Neuronal stem cell (in vitro differentiated cells): ENCODE data around the gene SLC2A2.
A peak's percentile ranks its signal among the peaks of the same experiment; 100 is the strongest.

ENCODE experiments used
- DNase-seq: peaks from one replicate; pipeline ENCODE4 v3.0.0-alpha.2; 2013; ENCODE audit warnings: low spot score
- H2AFZ ChIP-seq: one replicate; pipeline ENCODE4 v1.6.1; 2013; ENCODE audit warnings: mild to moderate bottlenecking, low read length, inconsistent platforms
- H2AK5ac ChIP-seq: 2 replicates; pipeline ENCODE4 v1.6.1; 2013; ENCODE audit warnings: low read depth, mild to moderate bottlenecking, inconsistent platforms, low read length, moderate library complexity, mixed read lengths
- H2BK120ac ChIP-seq: 2 replicates; pipeline ENCODE4 v1.6.1; 2013; ENCODE audit warnings: low read depth, mild to moderate bottlenecking, inconsistent platforms, low read length, moderate library complexity, mixed read lengths
- H2BK12ac ChIP-seq: one replicate; pipeline ENCODE4 v1.6.1; 2013; ENCODE audit warnings: low read length, inconsistent platforms
- H2BK15ac ChIP-seq: 2 replicates; pipeline ENCODE4 v1.6.1; 2013; ENCODE audit warnings: mild to moderate bottlenecking, low read length, inconsistent platforms, mixed read lengths
- H2BK5ac ChIP-seq: one replicate; pipeline ENCODE4 v1.6.1; 2013; ENCODE audit warnings: inconsistent platforms, mild to moderate bottlenecking, low read length, moderate library complexity
- H3K14ac ChIP-seq: one replicate; pipeline ENCODE4 v1.6.1; 2013; ENCODE audit warnings: low read length, inconsistent platforms
- H3K18ac ChIP-seq: 2 replicates; pipeline ENCODE4 v1.6.1; 2013; ENCODE audit warnings: low read length, inconsistent platforms
- H3K23ac ChIP-seq: 2 replicates; pipeline ENCODE4 v1.6.1; 2013; ENCODE audit warnings: low read depth, mild to moderate bottlenecking, mixed read lengths, low read length, inconsistent platforms; ENCODE audit not compliant: poor library complexity
- H3K27ac ChIP-seq: replicated peaks from 3 replicates; pipeline ENCODE4 v1.5.1; 2013; ENCODE audit warnings: low read length, inconsistent platforms
- H3K27me3 ChIP-seq, 3 experiments: 2 replicates each; pipeline ENCODE4 v1.6.1; 2013; ENCODE audit warnings: low read length in 3 of 3, mild to moderate bottlenecking in 2 of 3, inconsistent platforms in 1 of 3, low read depth in 1 of 3, mixed read lengths in 1 of 3, moderate library complexity in 1 of 3; ENCODE audit not compliant: control insufficient read depth in 3 of 3, insufficient read depth in 3 of 3
- H3K36me3 ChIP-seq, 2 donors: replicated peaks in 1 of 2; 2 replicates each; pipeline ENCODE4 v1.6.1; 2013; ENCODE audit warnings: low read length in 2 of 2; ENCODE audit not compliant: control insufficient read depth in 2 of 2, insufficient read depth in 2 of 2
- H3K4ac ChIP-seq: 2 replicates; pipeline ENCODE4 v1.6.1; 2013; ENCODE audit warnings: inconsistent platforms, mild to moderate bottlenecking, low read length, moderate library complexity
- H3K4me1 ChIP-seq, 2 donors: 1 replicate in 1 of 2; 2 replicates in 1 of 2; pipeline ENCODE4 v1.6.1; 2013; ENCODE audit warnings: low read length in 2 of 2, low read depth in 1 of 2; ENCODE audit not compliant: control insufficient read depth in 2 of 2, insufficient read depth in 1 of 2
- H3K4me2 ChIP-seq: one replicate; pipeline ENCODE4 v1.6.1; 2013; ENCODE audit warnings: mild to moderate bottlenecking, low read length, inconsistent platforms; ENCODE audit not compliant: insufficient read depth, poor library complexity, severe bottlenecking
- H3K4me3 ChIP-seq, 2 donors: 2 replicates each; pipeline ENCODE4 v1.5.1; 2013; ENCODE audit warnings: low read length in 2 of 2, mild to moderate bottlenecking in 2 of 2, inconsistent platforms in 1 of 2, moderate library complexity in 1 of 2
- H3K79me1 ChIP-seq: one replicate; pipeline ENCODE4 v1.6.1; 2013; ENCODE audit warnings: low read depth, mild to moderate bottlenecking, inconsistent platforms, low read length, moderate library complexity
- H3K9ac ChIP-seq: one replicate; pipeline ENCODE4 v1.6.1; 2013; ENCODE audit warnings: mild to moderate bottlenecking, low read depth, low read length, inconsistent platforms; ENCODE audit not compliant: poor library complexity
- H3K9me3 ChIP-seq, 2 donors: replicated peaks in 1 of 2; 2 replicates each; pipeline versions ENCODE3 to v1.6.1; 2013; ENCODE audit warnings: low read length in 2 of 2, mild to moderate bottlenecking in 2 of 2, inconsistent platforms in 1 of 2, low read depth in 1 of 2, mixed read lengths in 1 of 2, moderate library complexity in 1 of 2; ENCODE audit not compliant: control insufficient read depth in 2 of 2, insufficient read depth in 1 of 2
- H4K8ac ChIP-seq: one replicate; pipeline ENCODE4 v1.6.1; 2013; ENCODE audit warnings: low read depth, mild to moderate bottlenecking, inconsistent platforms, low read length, moderate library complexity
- H4K91ac ChIP-seq: one replicate; pipeline ENCODE4 v1.6.1; 2013; ENCODE audit warnings: low read length, low read depth, mild to moderate bottlenecking, inconsistent platforms; ENCODE audit not compliant: poor library complexity
- WGBS, 2 donors: extraction: QIAGEN DNeasy Blood & Tissue Kit; methylation state at CpG; one replicate each; pipeline ENCODE4 v1.1.7; 2013; ENCODE audit warnings: missing lambda C conversion rate in 2 of 2, mixed read lengths in 1 of 2; ENCODE audit not compliant: insufficient read length in 2 of 2, insufficient replicate concordance in 1 of 2; ENCODE audit errors: extremely low coverage in 2 of 2; 5-methylcytosine and 5-hydroxymethylcytosine counted together

The SLC2A2 gene

GRCh38 chr3:170967126-170967525, 59.4 kb downstream of the SLC2A2 start:
- Histone ChIP-seq H3K14ac (no peak overlapping the region), H3K4me3 (no peak overlapping the region), H2BK15ac (no peak overlapping the region), H2AK5ac (no peak overlapping the region), H3K23ac (no peak overlapping the region), H2AFZ (no peak overlapping the region), H3K18ac (no peak overlapping the region), H3K9ac (no peak overlapping the region), H3K36me3 (no peaks in the 10 kb centered on the region), H3K79me1 (no peaks in the 10 kb centered on the region), H3K4ac (no peak overlapping the region), H4K91ac (no peak overlapping the region), H3K4me2 (no peak overlapping the region), H3K27me3 (no peaks in the 10 kb centered on the region), H3K9me3 (no peaks in the 10 kb centered on the region), H2BK5ac (no peak overlapping the region), H4K8ac (no peak overlapping the region), H2BK120ac (no peak overlapping the region), H2BK12ac (no peak overlapping the region), H3K27ac (no peak overlapping the region), H3K4me1 (peaks cover 0 to 4% of the 10 kb centered on the region in 2 donors)
- no CpG with 5 or more reads among the region's 1 CpG for WGBS, 2 donors
- DNase-seq: no peak

GRCh38 chr3:170966495-170966894, 60.0 kb downstream of the SLC2A2 start:
- Histone ChIP-seq H3K14ac (no peak overlapping the region), H2BK12ac (no peak overlapping the region), H3K18ac (no peak overlapping the region), H3K79me1 (no peaks in the 10 kb centered on the region), H3K9ac (no peak overlapping the region), H3K23ac (no peak overlapping the region), H2BK5ac (no peak overlapping the region), H3K4ac (no peak overlapping the region), H3K4me2 (no peak overlapping the region), H3K4me1 (peaks cover 0 to 4% of the 10 kb centered on the region in 2 donors), H3K9me3 (no peaks in the 10 kb centered on the region), H2BK15ac (no peak overlapping the region), H3K4me3 (no peak overlapping the region), H2AFZ (no peak overlapping the region), H4K8ac (no peak overlapping the region), H3K27me3 (no peaks in the 10 kb centered on the region), H3K27ac (no peak overlapping the region), H3K36me3 (no peaks in the 10 kb centered on the region), H4K91ac (no peak overlapping the region), H2BK120ac (no peak overlapping the region), H2AK5ac (no peak overlapping the region)
- no CpG with 5 or more reads among the region's 1 CpG for WGBS, 2 donors
- DNase-seq: no peak

GRCh38 chr3:170962411-170962810, 64.1 kb downstream of the SLC2A2 start:
- Histone ChIP-seq H2AK5ac (no peak overlapping the region), H2BK12ac (no peak overlapping the region), H3K23ac (no peak overlapping the region), H3K36me3 (no peaks in the 10 kb centered on the region), H3K4ac (no peak overlapping the region), H3K14ac (no peak overlapping the region), H2BK5ac (no peak overlapping the region), H3K9me3 (no peaks in the 10 kb centered on the region), H3K79me1 (no peaks in the 10 kb centered on the region), H3K27me3 (no peaks in the 10 kb centered on the region), H3K18ac (no peak overlapping the region), H3K9ac (no peak overlapping the region), H2BK120ac (no peak overlapping the region), H3K27ac (no peak overlapping the region), H2BK15ac (no peak overlapping the region), H3K4me2 (no peak overlapping the region), H4K8ac (no peak overlapping the region), H4K91ac (no peak overlapping the region), H3K4me1 (peaks cover 0 to 4% of the 10 kb centered on the region in 2 donors), H3K4me3 (no peak overlapping the region), H2AFZ (no peak overlapping the region)
- no peak for DNase-seq

- H2AK5ac ChIP-seq: no peak overlapping the region
- no peaks in the 10 kb centered on the region for H3K27me3 ChIP-seq
- H3K36me3 ChIP-seq: no peaks in the 10 kb centered on the region
- no peak overlapping the region for H3K4ac ChIP-seq
- no peak overlapping the region for H3K9ac ChIP-seq
- peak; percentile 17 for DNase-seq
- WGBS, 2 donors: no CpG with 5 or more reads among the region's 4 CpGs
- H2BK12ac ChIP-seq: no peak overlapping the region
- no peaks in the 10 kb centered on the region for H3K9me3 ChIP-seq
- no peak overlapping the region for H2BK120ac ChIP-seq
- no peak overlapping the region for H3K4me2 ChIP-seq
- no peak overlapping the region for H4K8ac ChIP-seq
- peak overlapping the region; percentile 30 for H2AFZ ChIP-seq
- H3K27ac ChIP-seq: no peak overlapping the region
- no peak overlapping the region for H2BK5ac ChIP-seq
- no peak overlapping the region for H4K91ac ChIP-seq
- H3K4me1 ChIP-seq: no peaks in the 10 kb centered on the region
- no peak overlapping the region for H3K4me3 ChIP-seq
- no peak overlapping the region for H2BK15ac ChIP-seq
- no peak overlapping the region for H3K14ac ChIP-seq
- no peak overlapping the region for H3K18ac ChIP-seq
- no peak overlapping the region for H3K23ac ChIP-seq
- no peaks in the 10 kb centered on the region for H3K79me1 ChIP-seq
Observed at GRCh38 chr3:170961616-170962400, 64.7 kb downstream of the SLC2A2 start.
